ENCODE measurements around the gene ACSL6. TPM values are rescaled to one million over a fixed set of nuclear protein-coding genes. Genes with fewer than 3 reads are reported as not detected.

ACSL6 gene
- total RNA-seq, 2 donors from 2014 or later: 0.58 to 0.59 TPM

DNA sequence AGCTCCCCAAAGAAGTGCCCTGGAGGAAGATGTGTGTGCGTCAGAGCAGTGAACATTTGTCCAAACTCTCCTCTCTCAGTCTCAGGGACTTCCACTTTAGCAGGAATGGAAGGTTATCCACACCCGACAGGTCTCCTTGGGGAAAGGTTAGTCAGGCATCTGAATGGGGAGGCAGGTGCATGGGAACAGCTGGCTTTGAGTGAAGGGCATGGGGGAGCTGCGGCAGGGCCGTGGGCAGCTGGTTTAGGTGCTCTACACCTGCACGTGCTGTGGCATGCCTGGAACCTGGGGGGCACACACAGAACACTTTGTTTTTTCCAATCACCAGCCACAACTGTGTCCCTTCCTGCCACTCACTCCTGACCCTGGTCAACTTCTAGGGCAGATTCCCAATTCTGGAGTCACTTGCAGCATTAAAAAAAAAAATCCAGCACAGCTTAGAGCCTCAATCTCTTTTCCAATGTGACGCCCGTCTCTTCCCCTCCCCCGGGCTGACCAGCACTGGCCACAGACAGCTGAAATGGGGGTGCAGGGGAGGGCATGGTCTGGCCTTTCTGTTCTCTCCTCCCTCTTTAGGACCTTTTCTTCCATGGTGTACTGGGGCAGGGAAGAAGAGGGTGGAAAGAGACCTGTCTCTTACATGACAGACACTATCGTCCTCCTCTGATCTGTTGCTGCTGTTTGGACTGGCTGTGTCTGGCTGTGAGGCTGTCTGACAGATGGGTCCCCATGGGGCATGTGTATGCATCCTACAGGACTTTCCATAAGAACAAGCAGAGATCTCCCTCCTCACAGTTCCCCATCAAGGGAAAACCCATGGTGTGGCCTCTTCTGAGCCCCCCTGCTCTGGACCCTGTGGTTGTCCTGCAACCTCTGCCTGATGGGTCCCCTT, 39.4 kb upstream of the ACSL6 start:
- DNase-seq (no peak), ATAC-seq (no peak)
- intact Hi-C loops (cut with DNase I, micrococcal nuclease): no loop called here

DNA sequence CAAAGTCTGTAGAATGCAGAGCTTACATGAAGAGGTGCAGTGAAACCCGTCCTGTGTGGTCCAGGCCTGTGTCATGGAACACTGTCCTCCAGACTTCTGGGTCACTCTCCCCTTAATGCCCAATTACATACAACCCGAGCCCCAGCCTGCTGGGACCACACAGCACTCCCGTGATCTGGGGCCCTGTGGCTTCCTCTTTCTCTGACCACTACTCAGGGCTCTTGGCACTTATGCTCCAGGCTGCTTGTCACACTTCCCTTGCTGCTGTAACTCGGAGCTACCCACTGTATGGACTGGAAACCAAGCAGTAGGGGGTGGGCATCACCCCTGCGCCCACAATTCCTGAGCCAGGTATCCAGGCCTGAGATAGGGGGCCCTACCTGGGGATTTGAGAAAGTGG, 38.7 kb upstream of the ACSL6 start:
- DNase-seq (no peak), ATAC-seq (no peak)
- intact Hi-C loops (cut with DNase I, micrococcal nuclease): no loop called here

DNA sequence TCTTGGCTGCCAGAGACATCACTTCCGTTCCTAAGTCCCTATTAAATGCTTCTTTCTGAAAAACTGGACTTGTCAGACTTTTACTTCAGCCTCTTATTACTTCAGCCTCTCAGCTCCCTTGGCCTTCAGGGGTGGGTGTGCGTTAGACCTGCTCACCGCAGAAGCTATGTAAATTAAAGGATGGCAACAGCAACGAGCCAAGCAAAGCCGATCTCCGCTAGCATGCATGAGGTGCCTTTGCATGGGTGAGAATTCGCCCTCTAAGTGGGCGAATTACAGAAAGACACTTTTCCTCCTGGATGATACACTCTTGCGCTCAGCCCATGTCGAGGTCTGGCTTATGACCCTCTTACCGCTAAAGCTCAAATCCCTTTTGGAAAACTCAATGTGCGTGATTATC, 38.1 kb upstream of the ACSL6 start:
- no peak for DNase-seq
- intact Hi-C loops (cut with DNase I, micrococcal nuclease): no loop called here
- no peak for ATAC-seq

DNA sequence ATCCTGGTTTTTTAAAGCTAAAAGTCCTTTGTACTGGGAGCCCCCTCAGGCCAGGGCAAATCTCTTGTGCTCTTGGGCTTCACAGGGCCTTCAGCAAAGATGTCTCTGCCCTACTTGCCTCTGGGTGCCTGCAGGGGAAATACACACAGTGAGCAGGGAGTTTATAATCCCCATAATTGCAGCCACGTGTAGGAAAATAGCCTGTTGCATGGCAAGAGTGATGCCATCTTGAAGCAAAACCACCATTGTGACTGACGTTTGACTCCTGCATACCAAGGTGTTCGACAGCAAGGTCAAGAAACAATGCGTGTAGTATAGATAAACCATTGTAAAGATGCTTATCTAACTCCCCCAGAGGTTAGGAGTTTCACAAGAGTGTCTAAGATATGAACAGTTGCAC, 37.6 kb upstream of the ACSL6 start:
- intact Hi-C loops (cut with DNase I, micrococcal nuclease): no loop called here
- DNase-seq (no peak), ATAC-seq (no peak)

DNA sequence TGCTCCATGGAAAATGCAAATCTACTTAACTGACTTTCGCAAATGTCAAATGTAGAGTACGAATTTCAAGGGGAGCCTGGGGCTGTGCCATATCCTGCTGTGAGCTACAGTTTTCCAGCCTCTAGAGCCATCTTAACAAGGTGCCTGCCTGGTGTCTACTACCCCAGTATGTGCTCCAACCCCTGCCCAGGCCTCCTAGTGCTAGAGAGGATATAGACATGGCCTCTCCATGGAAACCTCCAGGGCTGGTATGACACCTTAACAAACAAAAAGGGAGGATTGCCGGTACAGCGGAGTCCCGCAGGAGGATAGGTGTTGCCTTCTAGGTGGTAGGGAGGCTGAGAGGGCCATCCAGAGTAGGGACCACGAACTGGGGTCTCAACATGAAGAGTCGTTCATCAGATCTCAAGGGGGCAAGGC, 35.4 kb upstream of the ACSL6 start:
- DNase-seq (no peak), ATAC-seq (no peak)
- intact Hi-C loops (cut with DNase I, micrococcal nuclease): no loop called here

DNA sequence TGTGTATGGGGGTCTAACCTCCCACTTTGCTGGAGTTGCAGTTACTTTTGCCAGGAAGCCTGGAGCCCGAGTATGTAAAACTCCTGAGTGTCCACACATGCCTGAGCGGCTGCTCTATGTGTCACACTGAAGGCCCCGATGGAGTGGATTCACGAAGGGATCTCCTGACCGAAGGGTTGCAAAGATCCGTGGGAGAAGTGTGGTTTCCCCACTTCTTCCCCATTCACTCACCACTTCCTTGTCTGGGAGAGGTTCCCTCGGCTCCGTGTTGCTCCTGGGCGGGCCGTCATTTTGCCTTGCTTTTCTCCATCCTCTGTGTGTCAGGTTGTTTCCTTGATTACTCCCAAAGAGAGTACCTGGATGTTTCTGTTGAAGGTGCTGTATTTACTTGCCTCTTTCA, 32.7 kb upstream of the ACSL6 start:
- intact Hi-C loops (cut with DNase I, micrococcal nuclease): no loop called here
- DNase-seq: no peak

DNA sequence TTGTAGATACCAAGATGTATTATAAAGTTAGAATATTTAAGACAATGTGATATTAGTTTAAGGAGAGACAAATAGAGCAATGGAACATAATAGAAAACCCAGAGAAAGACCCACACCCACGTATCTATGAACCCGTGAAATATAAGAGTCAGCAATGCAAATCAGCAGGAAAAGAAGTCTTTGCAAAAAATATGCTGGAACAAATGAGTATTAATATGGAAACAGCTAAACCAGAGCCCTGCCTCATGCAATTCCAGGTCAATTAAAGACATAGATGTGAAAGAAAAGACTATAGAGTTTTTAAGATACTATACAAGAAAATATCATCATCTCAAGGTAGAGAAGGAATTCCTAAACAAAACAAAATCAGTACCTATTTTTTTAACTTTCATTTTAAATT, 25.9 kb upstream of the ACSL6 start:
- ATAC-seq: no peak
- no peak for DNase-seq
- intact Hi-C loops (cut with DNase I, micrococcal nuclease): no loop called here

More for the DNA sequence above, 32.7 kb upstream of the ACSL6 start:
- ATAC-seq: no peak

DNA sequence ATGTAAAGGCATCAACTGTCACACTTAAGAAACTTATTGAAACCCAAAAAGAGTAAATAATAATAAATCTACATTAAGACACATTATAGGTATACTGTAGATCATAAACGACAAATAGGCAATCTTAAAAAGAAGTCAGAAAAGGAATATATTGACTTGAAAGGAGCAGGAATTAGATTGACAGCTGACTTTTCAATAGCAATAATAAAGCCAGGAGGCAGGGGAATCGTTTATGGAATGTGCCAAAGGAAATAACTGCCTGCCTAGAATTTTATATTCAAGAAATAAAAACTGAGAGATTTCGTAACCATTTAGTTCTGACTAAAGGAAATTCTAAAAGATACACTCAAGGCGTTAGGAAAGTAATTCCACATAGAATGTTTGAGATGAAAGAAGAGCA, 21.7 kb upstream of the ACSL6 start:
- intact Hi-C loops (cut with DNase I, micrococcal nuclease): no loop called here
- DNase-seq (no peak), ATAC-seq (no peak)

DNA sequence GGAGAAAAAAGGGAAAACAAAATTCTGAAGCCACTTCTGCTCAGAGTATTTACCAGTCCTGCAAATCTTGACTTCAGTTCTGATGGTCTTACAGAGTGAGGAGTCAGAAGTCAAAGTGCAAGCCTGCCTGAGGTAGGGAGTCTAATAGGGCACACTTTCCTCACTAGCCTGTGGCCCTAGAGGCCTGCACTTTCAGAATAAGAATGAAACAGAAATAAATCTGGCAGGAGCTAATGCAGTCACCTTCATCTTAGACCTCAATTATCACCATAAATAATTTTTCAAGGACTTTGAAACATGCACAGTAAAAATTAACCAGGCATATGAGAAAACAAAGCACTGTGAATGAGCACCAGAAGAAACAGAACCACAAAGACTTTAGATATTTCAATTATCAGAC, 20.7 kb upstream of the ACSL6 start:
- ATAC-seq (no peak), DNase-seq (no peak)
- intact Hi-C loops (cut with DNase I, micrococcal nuclease): no loop called here

DNA sequence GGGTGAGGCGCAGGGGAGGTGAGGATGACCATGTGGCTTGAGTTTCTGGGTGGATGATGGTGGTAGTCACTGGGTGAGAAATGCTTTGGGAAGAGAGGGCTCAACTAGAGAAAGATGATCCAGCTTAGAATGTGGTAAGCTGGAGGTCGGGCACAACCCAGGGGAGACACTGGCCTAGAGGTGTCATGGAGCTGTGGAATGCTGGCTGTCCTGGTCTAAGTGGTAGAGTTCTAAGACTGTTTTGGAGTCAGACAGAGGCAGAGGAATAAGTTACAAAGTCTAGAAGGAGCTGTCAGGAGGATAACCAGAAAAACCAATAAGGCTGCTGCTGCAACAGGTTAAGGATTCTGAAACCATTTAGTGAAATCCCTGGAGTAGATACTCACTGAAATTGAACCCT, 19.2 kb upstream of the ACSL6 start:
- intact Hi-C loops (cut with DNase I, micrococcal nuclease): no loop called here
- DNase-seq (no peak), ATAC-seq (no peak)

DNA sequence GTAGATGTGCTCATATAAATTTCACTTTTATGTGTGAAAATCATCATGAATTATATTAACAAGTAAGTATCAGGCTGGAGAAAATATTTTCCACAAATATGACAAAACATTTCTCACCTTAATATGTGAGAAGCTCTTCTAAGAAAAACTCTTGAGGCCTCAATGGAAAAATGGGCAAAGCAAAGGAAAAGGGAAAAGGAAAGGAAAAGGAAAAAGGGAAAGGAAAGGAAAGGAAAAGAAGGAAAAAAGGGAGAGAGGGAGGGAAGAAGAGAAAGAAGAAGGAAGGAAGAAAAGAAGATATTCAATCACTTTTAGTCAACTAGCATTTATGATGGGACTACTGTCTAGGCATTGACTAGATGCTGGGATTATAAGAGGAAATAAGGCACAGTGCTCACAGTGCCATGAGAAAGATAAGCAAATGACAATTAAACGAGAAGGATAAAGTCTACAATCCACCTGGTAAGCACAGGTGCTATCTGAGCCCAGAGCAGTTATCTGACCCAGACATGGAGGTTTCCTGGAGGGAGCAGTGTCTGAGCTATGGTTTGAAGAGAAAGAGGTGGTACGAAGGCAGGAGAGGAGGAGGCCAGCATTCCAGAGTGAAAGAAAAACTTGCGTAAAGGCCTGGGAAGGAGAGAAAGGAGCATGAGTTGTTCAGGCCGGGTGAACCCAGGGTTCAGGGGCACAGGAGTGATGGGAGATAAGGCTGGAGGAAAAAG, 18.3 kb upstream of the ACSL6 start:
- intact Hi-C loops (cut with DNase I, micrococcal nuclease): no loop called here
- DNase-seq: no peak
- no peak for ATAC-seq

DNA sequence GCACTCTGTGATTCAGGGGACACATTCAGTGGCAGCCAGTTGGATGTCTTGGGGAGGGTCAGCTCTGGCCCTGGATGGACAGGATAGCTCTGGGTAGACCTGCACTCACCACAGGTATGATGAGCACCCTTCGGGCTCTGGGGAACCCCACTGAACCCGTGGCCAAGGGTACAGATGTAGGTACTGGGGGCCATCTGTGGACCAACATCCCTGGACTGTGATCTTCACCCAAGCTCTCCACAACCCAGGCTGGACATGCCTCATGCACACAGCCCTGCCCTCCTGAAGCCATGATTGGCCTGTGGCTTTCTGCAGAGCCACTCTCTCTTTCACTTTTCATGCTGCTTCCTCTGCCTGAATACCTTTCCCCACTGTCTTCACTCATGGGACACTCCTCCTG, 15.6 kb upstream of the ACSL6 start:
- DNase-seq: no peak
- ATAC-seq: no peak

DNA sequence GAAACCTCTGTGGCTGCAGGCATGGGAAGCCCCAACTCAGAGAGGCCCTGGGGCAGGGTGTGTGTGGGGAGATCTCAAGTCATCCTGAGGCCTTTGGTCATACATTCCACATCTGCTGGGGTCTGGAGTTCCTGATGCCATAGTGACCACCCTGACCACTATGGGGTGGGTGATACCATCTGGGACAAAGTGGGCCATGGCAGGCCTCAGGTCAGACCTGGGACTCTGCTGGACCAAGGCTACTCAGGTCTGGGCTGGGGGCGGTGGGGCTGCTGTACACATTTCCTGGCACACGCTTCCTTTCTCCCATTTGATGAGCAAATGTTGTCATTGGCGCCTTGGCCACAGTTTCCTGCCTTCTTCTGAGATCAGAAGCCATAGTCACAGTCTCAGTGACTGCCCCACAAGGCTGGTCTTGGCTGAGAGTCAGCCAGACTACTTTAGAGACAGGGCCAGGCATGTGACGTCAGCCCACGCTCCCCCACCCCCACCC, 15.1 kb upstream of the ACSL6 start:
- ATAC-seq (no peak), DNase-seq (no peak)

More for the DNA sequence above, 15.6 kb upstream of the ACSL6 start:
- intact Hi-C loops (cut with DNase I, micrococcal nuclease): no loop called here

DNA sequence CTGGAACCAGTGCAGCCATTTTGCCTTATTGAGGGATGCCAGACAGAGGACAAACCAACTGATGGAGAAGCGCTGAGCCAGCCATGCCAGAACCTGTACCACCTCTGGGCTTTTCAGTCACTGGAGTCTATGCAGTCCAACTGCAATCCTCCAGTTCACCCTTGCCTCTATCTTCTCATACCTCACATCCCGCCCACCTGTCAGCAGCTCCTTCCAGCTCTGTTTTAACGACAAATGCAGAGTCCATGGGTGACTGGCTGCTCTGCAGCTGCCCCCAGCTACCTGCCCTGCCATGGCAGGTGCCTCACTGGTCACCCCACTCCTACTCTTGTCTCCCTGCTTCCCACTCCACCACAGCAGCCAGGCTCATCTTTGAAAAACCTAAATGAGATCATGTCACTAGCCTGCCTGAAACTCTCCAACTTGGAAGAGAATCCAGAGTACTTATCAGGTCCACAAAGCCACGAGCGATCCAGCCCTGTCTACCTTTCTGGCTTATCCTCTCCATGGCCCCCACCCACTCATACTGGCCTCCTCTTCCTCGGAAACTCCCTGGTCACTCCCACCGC, 14.0 kb upstream of the ACSL6 start:
- intact Hi-C loops (cut with DNase I, micrococcal nuclease): no loop called here

More for the DNA sequence above, 15.1 kb upstream of the ACSL6 start:
- intact Hi-C loops (cut with DNase I, micrococcal nuclease): no loop called here

DNA sequence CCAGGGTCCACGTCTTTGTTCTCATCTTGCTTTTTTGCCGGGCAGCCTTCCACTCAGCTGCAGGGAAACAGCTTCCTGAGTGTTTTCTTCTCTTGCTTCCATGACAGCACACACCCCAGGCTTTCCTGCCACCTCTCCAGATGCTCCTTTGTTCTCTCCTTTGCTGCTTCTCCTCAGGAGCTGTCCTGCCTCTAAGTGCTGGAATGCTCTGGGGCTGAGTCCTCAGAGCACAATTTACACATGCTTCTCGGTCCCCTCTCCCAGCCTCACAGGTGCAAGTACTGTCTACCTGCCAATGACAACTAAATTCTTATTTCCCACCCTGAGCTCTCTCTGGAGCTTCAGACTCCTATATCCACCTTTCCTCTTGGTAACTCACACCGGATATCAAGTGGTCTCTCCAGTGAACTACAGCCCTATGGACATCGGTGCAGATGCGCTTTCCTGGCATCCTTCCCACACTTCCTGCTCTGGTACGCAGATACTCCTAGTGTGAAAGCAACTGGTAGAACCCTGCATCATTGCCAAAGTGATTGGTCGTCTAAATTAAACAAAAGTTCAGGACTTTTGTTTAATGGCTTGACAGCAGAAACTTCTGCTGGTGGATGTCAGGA, 13.4 kb upstream of the ACSL6 start:
- DNase-seq (no peak), ATAC-seq (no peak)
- intact Hi-C loops (cut with DNase I, micrococcal nuclease): no loop called here

More for the DNA sequence above, 14.0 kb upstream of the ACSL6 start:
- DNase-seq (no peak), ATAC-seq (no peak)

DNA sequence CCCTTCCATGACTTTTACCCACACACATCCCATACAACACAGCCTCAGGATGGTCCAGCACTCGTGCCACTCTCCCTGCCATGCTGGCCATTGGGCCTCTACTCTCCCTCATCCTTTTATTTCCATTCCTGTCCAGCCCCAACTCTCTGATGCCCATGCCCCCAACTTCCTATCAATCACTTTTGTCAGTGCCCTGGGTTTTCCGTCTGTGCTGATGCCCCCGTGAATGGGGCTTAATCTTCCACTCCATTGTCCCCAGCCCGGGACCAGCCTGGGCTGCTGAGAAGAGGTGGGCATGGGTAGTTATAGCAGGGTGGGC, 12.6 kb upstream of the ACSL6 start:
- intact Hi-C loops (cut with DNase I, micrococcal nuclease): no loop called here
- ATAC-seq (no peak), DNase-seq (no peak)

DNA sequence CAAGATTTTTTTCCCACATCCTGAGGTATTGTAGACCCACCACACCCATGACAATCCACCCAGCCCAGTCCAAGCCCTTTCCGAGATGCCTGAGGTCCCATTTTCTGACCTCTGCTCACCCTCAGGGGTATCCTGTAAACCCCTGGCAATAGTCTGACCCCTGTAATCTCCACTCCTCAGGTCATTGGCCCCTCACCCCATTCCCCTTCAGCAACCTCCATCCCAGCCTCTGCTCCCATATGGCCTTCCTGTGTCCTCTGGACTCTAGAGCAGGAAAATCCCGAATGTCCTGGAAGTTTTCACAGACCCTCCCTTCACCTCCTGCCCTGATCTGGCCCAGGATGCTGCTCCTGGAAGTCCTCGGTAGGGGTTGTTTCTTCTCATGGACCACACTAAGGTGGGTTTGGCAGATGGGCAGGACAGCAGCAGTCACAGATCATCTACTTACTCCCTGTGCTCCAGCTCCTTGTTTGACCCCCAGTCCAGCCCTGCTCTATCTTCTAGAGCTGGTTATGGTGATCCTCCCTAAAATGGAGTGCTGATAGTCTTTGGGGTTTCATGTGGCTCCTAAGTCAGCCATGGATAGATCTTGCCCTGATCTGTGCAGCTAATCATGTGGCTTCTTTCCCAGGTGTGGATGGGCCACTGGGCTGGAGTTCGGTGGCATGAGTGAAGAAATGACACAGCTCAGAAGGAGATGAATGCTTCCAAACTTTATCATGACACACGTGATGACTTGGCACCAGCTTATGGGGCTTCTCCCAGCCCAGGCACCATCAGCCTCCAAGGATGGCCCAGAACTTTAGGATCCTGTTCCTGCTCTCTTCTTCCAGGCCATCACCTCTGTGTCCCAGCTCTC, 12.0 kb upstream of the ACSL6 start:
- ATAC-seq (no peak), DNase-seq (no peak)
- intact Hi-C loops (cut with DNase I, micrococcal nuclease): no loop called here

DNA sequence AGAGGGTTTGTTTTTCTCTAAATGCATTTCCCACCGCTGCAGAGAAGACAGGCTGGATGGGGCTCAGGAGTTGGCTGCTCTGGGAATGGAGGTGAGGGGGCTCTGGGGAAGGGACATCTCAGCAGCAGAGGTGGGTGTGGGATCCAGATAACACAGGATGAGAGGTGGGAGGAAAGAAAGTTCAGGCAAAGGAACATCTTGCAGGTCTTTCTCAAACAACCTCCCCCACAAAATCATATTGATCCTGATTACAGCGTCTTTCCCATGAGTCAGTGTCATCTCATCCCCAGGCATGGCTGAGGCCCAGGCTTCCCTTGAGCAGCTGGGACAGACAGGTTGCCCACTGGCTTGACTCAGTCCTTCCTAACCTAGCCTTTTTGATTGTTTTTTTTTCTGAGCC, 11.3 kb upstream of the ACSL6 start:
- DNase-seq (no peak), ATAC-seq (no peak)
- intact Hi-C loops (cut with DNase I, micrococcal nuclease): no loop called here

DNA sequence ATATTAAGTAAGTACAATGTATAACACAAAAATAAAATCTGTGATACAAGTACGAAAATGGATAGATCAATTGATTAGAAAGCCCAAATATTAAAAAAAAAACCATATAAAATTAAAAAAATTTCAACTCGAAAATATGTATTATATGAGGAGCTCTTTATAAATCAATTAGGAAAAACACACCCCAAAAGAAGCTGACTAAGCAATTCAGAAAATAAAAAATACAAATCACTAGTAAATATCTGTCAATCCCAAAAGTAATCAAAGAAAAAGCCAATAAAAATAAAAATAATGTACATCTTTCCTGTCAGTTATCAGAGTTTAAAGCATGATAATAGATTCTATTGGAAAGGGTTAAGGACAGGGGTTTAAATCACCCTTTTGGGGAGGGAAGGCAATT, 10.2 kb upstream of the ACSL6 start:
- ATAC-seq (no peak), DNase-seq (no peak)
- intact Hi-C loops (cut with DNase I, micrococcal nuclease): no loop called here

Measured in left colon (tissue), 2 donors.